VCaP (cell line): ENCODE data around the gene FLVCR2.

Source experiments
- H3K27ac ChIP-seq: fragments of 450-650 bp; 2 replicates; pipeline ENCODE4 v1.5.1; 2017
- CTCF ChIP-seq: fragments of 450-650 bp; conservative IDR thresholded peaks from 2 replicates; pipeline ENCODE4 v1.5.1; 2017; ENCODE audit warnings: mild to moderate bottlenecking, moderate library complexity

Gene FLVCR2

GRCh38 chr14:75607044-75607443, 28.6 kb downstream of the FLVCR2 start:
- TF ChIP-seq CTCF, result no peak
- no peak overlapping the region for H3K27ac ChIP-seq

- H3K27ac ChIP-seq, result no peak overlapping the region
- no peak for TF ChIP-seq CTCF
These were observed 29.6 kb downstream of the FLVCR2 start for GRCh38 chr14:75607842-75608640.

GRCh38 chr14:75609116-75609515, 30.7 kb downstream of the FLVCR2 start:
- TF ChIP-seq CTCF, result no peak
- no peak overlapping the region for H3K27ac ChIP-seq

GRCh38 chr14:75609606-75610475, 31.4 kb downstream of the FLVCR2 start:
- no peak for TF ChIP-seq CTCF
- H3K27ac ChIP-seq, result no peak overlapping the region

- no peak for TF ChIP-seq CTCF
These were observed 32.4 kb downstream of the FLVCR2 start for GRCh38 chr14:75610834-75611233.

GRCh38 chr14:75612157-75612556, 33.7 kb downstream of the FLVCR2 start:
- TF ChIP-seq CTCF, result no peak
- no peak overlapping the region for H3K27ac ChIP-seq

More at GRCh38 chr14:75610834-75611233, 32.4 kb downstream of the FLVCR2 start:
- no peak overlapping the region for H3K27ac ChIP-seq

GRCh38 chr14:75614179-75614578, 35.8 kb downstream of the FLVCR2 start:
- TF ChIP-seq CTCF, result no peak
- no peak overlapping the region for H3K27ac ChIP-seq
